ENCODE results near the gene PLPP6.

DNA sequence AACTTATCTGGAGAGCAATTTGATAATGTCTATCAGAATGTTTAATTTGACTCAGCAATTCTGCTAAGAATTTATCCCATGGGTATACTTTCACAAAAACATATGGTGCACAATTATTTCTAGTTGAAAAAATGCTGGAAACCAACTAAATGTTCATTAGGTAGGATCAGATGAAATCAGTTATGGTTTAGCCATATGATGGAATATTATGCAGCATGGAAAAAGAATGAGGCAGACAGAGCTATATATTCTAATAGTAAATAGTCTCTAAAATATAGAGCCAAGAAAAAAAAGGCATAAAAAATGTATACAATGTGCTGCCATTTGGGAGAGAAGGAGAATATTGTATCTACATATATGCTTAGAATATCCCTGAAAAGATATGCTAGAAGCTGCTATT lies 7.8 kb downstream of the PLPP6 start:
- TF ChIP-seq, protein P1, sequence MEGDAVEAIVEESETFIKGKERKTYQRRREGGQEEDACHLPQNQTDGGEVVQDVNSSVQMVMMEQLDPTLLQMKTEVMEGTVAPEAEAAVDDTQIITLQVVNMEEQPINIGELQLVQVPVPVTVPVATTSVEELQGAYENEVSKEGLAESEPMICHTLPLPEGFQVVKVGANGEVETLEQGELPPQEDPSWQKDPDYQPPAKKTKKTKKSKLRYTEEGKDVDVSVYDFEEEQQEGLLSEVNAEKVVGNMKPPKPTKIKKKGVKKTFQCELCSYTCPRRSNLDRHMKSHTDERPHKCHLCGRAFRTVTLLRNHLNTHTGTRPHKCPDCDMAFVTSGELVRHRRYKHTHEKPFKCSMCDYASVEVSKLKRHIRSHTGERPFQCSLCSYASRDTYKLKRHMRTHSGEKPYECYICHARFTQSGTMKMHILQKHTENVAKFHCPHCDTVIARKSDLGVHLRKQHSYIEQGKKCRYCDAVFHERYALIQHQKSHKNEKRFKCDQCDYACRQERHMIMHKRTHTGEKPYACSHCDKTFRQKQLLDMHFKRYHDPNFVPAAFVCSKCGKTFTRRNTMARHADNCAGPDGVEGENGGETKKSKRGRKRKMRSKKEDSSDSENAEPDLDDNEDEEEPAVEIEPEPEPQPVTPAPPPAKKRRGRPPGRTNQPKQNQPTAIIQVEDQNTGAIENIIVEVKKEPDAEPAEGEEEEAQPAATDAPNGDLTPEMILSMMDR (IDR thresholded peaks at IDR 0.05): no peak
- TF ChIP-seq POLR2A (IDR thresholded peaks at IDR 0.05): no peak

All from thyroid gland (tissue), 4 donors.